Measurements from ENCODE around the gene ZSCAN21. TPM values are rescaled to one million over a fixed set of nuclear protein-coding genes. Genes with fewer than 3 reads are reported as not detected.

The ZSCAN21 gene
- total and polyA plus RNA-seq, 2 of the 4 experiments (the other 2 are of a cell fraction) = 11.5 to 13.3 TPM

- Histone ChIP-seq H3K27ac (ENCODE audit: insufficient read depth, low read length) (no peak overlapping the region), H2BK20ac (ENCODE audit: low read depth, low read length) (no peak overlapping the region), H2AK5ac (ENCODE audit: low read depth, low read length) (no peak overlapping the region), H3K18ac (ENCODE audit: low read depth, low read length) (no peak overlapping the region), H3K9ac (ENCODE audit: low read depth, low read length) (no peak overlapping the region), H2BK15ac (ENCODE audit: low read depth, low read length) (no peak overlapping the region), H3K79me1 (ENCODE audit: low read depth in 1 of 2, low read length in 2 of 2) (peaks cover 0 to 17% of the 10 kb centered on the region in 2 experiments; a peak in 1 of 4 replicates), H3K36me3 (ENCODE audit: control insufficient read depth, insufficient read depth, low read length) (peaks cover 63% of the 10 kb centered on the region), H3K27me3 (ENCODE audit: control insufficient read depth, insufficient read depth, low read length) (no peaks in the 10 kb centered on the region), H2BK5ac (ENCODE audit: low read depth, low read length, poor library complexity, severe bottlenecking) (no peak overlapping the region), H3K56ac (ENCODE audit: extremely low read depth, insufficient read depth, low read length) (no peak overlapping the region), H2AFZ (replicated peaks; ENCODE audit: low read length, poor library complexity) (no peak overlapping the region), H4K5ac (ENCODE audit: low read depth, low read length) (no peak overlapping the region), H3K4me2 (ENCODE audit: low read depth, low read length) (no peak overlapping the region), H3K9me3 (ENCODE audit: control insufficient read depth, insufficient read depth, low read length) (no peaks in the 10 kb centered on the region), H3K4ac (ENCODE audit: low read depth, low read length) (no peak overlapping the region), H4K20me1 (ENCODE audit: insufficient read depth, low read length) (no peaks in the 10 kb centered on the region; the same call in 1 of the 2 replicates), H3K4me1 (ENCODE audit: control insufficient read depth, insufficient read depth, low read length) (no peaks in the 10 kb centered on the region), H4K8ac (ENCODE audit: low read depth in 2 of 2, low read length in 2 of 2) (no peak overlapping the region), H3K23ac (ENCODE audit: low read depth, low read length) (no peak overlapping the region), H3K14ac (replicated peaks; ENCODE audit: low read depth, low read length) (no peak overlapping the region), H2AK9ac (replicated peaks; ENCODE audit: low read depth, low read length, poor library complexity) (no peak overlapping the region), H3K9me1 (ENCODE audit: insufficient read depth, low read length) (no peaks in the 10 kb centered on the region), H4K91ac (ENCODE audit: insufficient read depth, low read depth, low read length) (no peak overlapping the region), H2BK120ac (ENCODE audit: low read depth, low read length) (no peak overlapping the region), H3K4me3 (ENCODE audit: insufficient read depth, low read depth, low read length) (no peak overlapping the region)
- POLR2A ChIA-PET (ENCODE audit: unreplicated experiment) = interaction anchor here (0.6 kb wide), 1 partner anchor 21 kb away, joined by 8 read pairs; no protein-coding TSS in a partner anchor
- BruUV-seq (replicated peaks) = no TSS peak
- intact Hi-C loops (cut with micrococcal nuclease) = no loop called here
- dilution Hi-C loops (cut with HindIII; ENCODE audit: low sequenced_read_pairs, unreplicated experiment) = no loop called here
- no peak for ATAC-seq (ENCODE audit: low read depth)
- WGBS, 2 experiments (ENCODE audit: extremely low coverage in 2 of 2, insufficient read length in 1 of 2) = 100% methylated on average over 2 of the region's 7 CpGs; no CpG with 5 or more reads in 1 of the 2 experiments
- CTCF ChIA-PET = interaction anchor here (0.5 kb wide), 1 partner anchor 20 kb away, joined by 3 read pairs; no protein-coding TSS in a partner anchor
- DNase-seq = no peak
- TF ChIP-seq RAD21 (IDR thresholded peaks at IDR 0.05; ENCODE audit: low read length) = no peak
- no peak for TF ChIP-seq NFE2L2 (IDR thresholded peaks at IDR 0.05; ENCODE audit: low read depth, low read length)
- no peak for TF ChIP-seq SMC3 (IDR thresholded peaks at IDR 0.05; ENCODE audit: low read depth, low read length)
- no peak for TF ChIP-seq BHLHE40 (IDR thresholded peaks at IDR 0.05; ENCODE audit: low read depth, low read length)
- TF ChIP-seq RFX5 (IDR thresholded peaks at IDR 0.05; ENCODE audit: low read depth, low read length) = no peak
- TF ChIP-seq ELK1 (IDR thresholded peaks at IDR 0.05; ENCODE audit: borderline replicate concordance, low read depth, low read length) = no peak
- no peak for TF ChIP-seq RCOR1 (IDR thresholded peaks at IDR 0.05; ENCODE audit: insufficient replicate concordance, low read length)
- TF ChIP-seq FOS (IDR thresholded peaks at IDR 0.05; ENCODE audit: low read depth, low read length) = no peak
- no peak for TF ChIP-seq MXI1 (IDR thresholded peaks at IDR 0.05; ENCODE audit: borderline replicate concordance, low read depth, low read length)
- TF ChIP-seq CHD1 (IDR thresholded peaks at IDR 0.05; ENCODE audit: low read depth, low read length) = no peak
- TF ChIP-seq, protein P1, sequence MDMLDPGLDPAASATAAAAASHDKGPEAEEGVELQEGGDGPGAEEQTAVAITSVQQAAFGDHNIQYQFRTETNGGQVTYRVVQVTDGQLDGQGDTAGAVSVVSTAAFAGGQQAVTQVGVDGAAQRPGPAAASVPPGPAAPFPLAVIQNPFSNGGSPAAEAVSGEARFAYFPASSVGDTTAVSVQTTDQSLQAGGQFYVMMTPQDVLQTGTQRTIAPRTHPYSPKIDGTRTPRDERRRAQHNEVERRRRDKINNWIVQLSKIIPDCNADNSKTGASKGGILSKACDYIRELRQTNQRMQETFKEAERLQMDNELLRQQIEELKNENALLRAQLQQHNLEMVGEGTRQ (IDR thresholded peaks at IDR 0.05; ENCODE audit: low read depth, low read length) = no peak
- no peak for TF ChIP-seq CTCF (conservative IDR thresholded peaks at IDR 0.05; ENCODE audit: low read depth, low read length)
- no peak for TF ChIP-seq MAFK (IDR thresholded peaks at IDR 0.05; ENCODE audit: low read depth, low read length)
- no peak for TF ChIP-seq POLR2A (IDR thresholded peaks at IDR 0.05; ENCODE audit: low read depth, low read length)
- no peak for TF ChIP-seq MAZ (IDR thresholded peaks at IDR 0.05; ENCODE audit: borderline replicate concordance, low read depth, low read length)
- no peak for TF ChIP-seq CEBPB (IDR thresholded peaks at IDR 0.05; ENCODE audit: low read depth, low read length)
- in situ Hi-C loops (cut with MboI; ENCODE audit: low sequenced_read_pairs) = no loop called here
These were observed 61.6 kb downstream of the ZSCAN21 start for GRCh38 chr7:100111156-100111555.

Measured in IMR-90 (cell line).